SK-N-SH (cell line): ENCODE measurements around the gene DNAJC15. TPM values are rescaled to one million over a fixed set of nuclear protein-coding genes. Genes with fewer than 3 reads are reported as not detected.
A peak's percentile ranks its signal among the peaks of the same experiment; 100 is the strongest.

ENCODE experiments used
- CTCF ChIA-PET: fragments of 300-600, 350-600 bp; formaldehyde crosslinking; extraction: SDS; loops from one replicate; lab custom pipeline; 2021; lab: Yijun Ruan, JAX
- POLR2A ChIA-PET: fragments of 350-600 bp; sonication (Branson Sonifier 250); formaldehyde crosslinking; extraction: SDS; loops from one replicate; lab custom pipeline; 2020; ENCODE audit warnings: antibody characterized with exemption, inconsistent platforms; lab: Yijun Ruan, JAX
- DNase-seq: peaks from one replicate; pipeline ENCODE4 v3.0.0; 2012
- H2AFZ ChIP-seq: fragments of 200-600 bp; sonication (generic); 2 replicates; pipeline ENCODE4 v1.8.1; 2016; ENCODE audit warnings: antibody characterized with exemption, mild to moderate bottlenecking, low read depth
- H3F3A ChIP-seq: fragments of 200-600 bp; sonication (generic); replicated peaks from 2 replicates; pipeline ENCODE3; 2016; ENCODE audit warnings: antibody characterized with exemption, mild to moderate bottlenecking; ENCODE audit not compliant: insufficient read depth
- H3K27ac ChIP-seq, 2 experiments: fragments of 200-500 bp in 1 of 2; fragments of 200-600 bp in 1 of 2; sonication (Bioruptor generic) in 1 of 2; sonication (generic), shearing (Covaris generic) in 1 of 2; 2 replicates each; pipeline versions ENCODE4 v1.5.1 to v1.6.1; 2014 to 2016; ENCODE audit warnings: low read depth in 2 of 2, inconsistent platforms in 1 of 2, low read length in 1 of 2, mild to moderate bottlenecking in 1 of 2, mixed read lengths in 1 of 2
- H3K27me3 ChIP-seq: fragments of 200-600 bp; sonication (generic), shearing (Covaris generic); 2 replicates; pipeline ENCODE4 v1.6.1; 2016; ENCODE audit warnings: mixed run types; ENCODE audit not compliant: insufficient read depth
- H3K36me3 ChIP-seq, 2 experiments: fragments of 200-500 bp in 1 of 2; fragments of 200-600 bp in 1 of 2; sonication (Bioruptor generic) in 1 of 2; sonication (generic) in 1 of 2; replicated peaks in 1 of 2; 2 replicates each; pipeline versions ENCODE3 to v1.5.1; 2014 to 2016; ENCODE audit warnings: low read length in 1 of 2, mild to moderate bottlenecking in 1 of 2; ENCODE audit not compliant: insufficient read depth in 2 of 2, control insufficient read depth in 1 of 2
- H3K4me1 ChIP-seq, 2 experiments: fragments of 200-500 bp in 1 of 2; fragments of 200-600 bp in 1 of 2; sonication (Bioruptor generic) in 1 of 2; sonication (generic), shearing (Covaris generic) in 1 of 2; 2 replicates each; pipeline versions ENCODE4 v1.5.1 to v1.6.1; 2014 to 2016; ENCODE audit warnings: low read depth in 1 of 2, low read length in 1 of 2, mixed run types in 1 of 2; ENCODE audit not compliant: insufficient read depth in 2 of 2, control insufficient read depth in 1 of 2
- H3K4me2 ChIP-seq: fragments of 200-600 bp; sonication (generic), shearing (Covaris generic); 2 replicates; pipeline ENCODE4 v1.6.1; 2017; ENCODE audit warnings: mixed run types
- H3K4me3 ChIP-seq, 2 experiments: fragments of 200-500 bp in 1 of 2; fragments of 200-600 bp in 1 of 2; sonication (Bioruptor generic) in 1 of 2; sonication (generic), shearing (Covaris generic) in 1 of 2; 2 replicates each; pipeline versions ENCODE4 v1.5.1 to v1.8.1; 2014 to 2016; ENCODE audit warnings: low read depth in 2 of 2, inconsistent platforms in 1 of 2, low read length in 1 of 2, mild to moderate bottlenecking in 1 of 2, mixed read lengths in 1 of 2, moderate library complexity in 1 of 2
- H3K79me2 ChIP-seq: fragments of 200-600 bp; sonication (generic); 2 replicates; pipeline ENCODE4 v1.8.1; 2017; ENCODE audit warnings: mild to moderate bottlenecking; ENCODE audit not compliant: insufficient read depth
- H3K9ac ChIP-seq: fragments of 200-600 bp; sonication (generic); 2 replicates; pipeline ENCODE4 v1.6.1; 2017; ENCODE audit warnings: mixed run types
- H3K9me2 ChIP-seq: fragments of 200-600 bp; sonication (generic); 2 replicates; pipeline ENCODE4 v1.6.1; 2017; ENCODE audit warnings: mixed run types
- H3K9me3 ChIP-seq: fragments of 200-600 bp; sonication (generic); 2 replicates; pipeline ENCODE4 v1.6.1; 2017; ENCODE audit warnings: mixed run types, mild to moderate bottlenecking, moderate library complexity
- H4K20me1 ChIP-seq: fragments of 200-600 bp; sonication (generic); 2 replicates; pipeline ENCODE4 v1.6.1; 2017; ENCODE audit warnings: mild to moderate bottlenecking, mixed run types; ENCODE audit not compliant: insufficient read depth
- CHD2 ChIP-seq: fragments of 150-350 bp; IDR thresholded peaks from 2 replicates; pipeline ENCODE4 v1.6.1; 2018; ENCODE audit warnings: low read length; ENCODE audit not compliant: partially characterized antibody
- FOSL2 ChIP-seq: IDR thresholded peaks from 2 replicates; pipeline ENCODE4 v1.4.0; 2012; ENCODE audit warnings: low read depth, mild to moderate bottlenecking, moderate library complexity, borderline replicate concordance
- JUND ChIP-seq: IDR thresholded peaks from 2 replicates; pipeline ENCODE4 v1.4.0; 2012
- NFIC ChIP-seq: IDR thresholded peaks from 2 replicates; pipeline ENCODE4 v1.4.0; 2012; ENCODE audit warnings: borderline replicate concordance
- NRF1 ChIP-seq: IDR thresholded peaks from 2 replicates; pipeline ENCODE4 v1.6.1; 2012; ENCODE audit warnings: low read depth, mild to moderate bottlenecking, low read length
- PBX3 ChIP-seq: IDR thresholded peaks from 2 replicates; pipeline ENCODE4; 2012
- SIN3A ChIP-seq: IDR thresholded peaks from 2 replicates; pipeline ENCODE4 v1.6.1; 2012; ENCODE audit warnings: low read depth, mild to moderate bottlenecking, low read length, moderate library complexity, borderline replicate concordance
- USF2 ChIP-seq: fragments of 150-350 bp; IDR thresholded peaks from 2 replicates; pipeline ENCODE4 v1.6.1; 2017; ENCODE audit warnings: antibody characterized with exemption, low read length, low read depth, borderline replicate concordance
- WGBS: methylation state at CpG from one replicate; pipeline ENCODE4 v1.1.6; 2017; ENCODE audit warnings: low lambda C conversion rate; 5-methylcytosine and 5-hydroxymethylcytosine counted together
- polyA plus RNA-seq, 3 experiments: library from polyadenylated mRNA; depleted of rRNA; stranded (reverse); fragments of >200 nt; gene quantifications; 2 replicates each; pipeline ENCODE4 v1.2.3, GENCODE V29; 2012

Gene DNAJC15
- polyA plus RNA-seq, 1 of the 3 experiments (the other 2 are of a cell fraction): 18.4 TPM

- TF ChIP-seq SIN3A: no peak
- peak; percentile 84; the same call in 1 of the 2 replicates for TF ChIP-seq FOSL2
- no peak for TF ChIP-seq USF2
- TF ChIP-seq, all 33 proteins: peak for 7
These were observed 26.8 kb upstream of the DNAJC15 start (continued) for GRCh38 chr13:42996584-42996983.

GRCh38 chr13:42997381-42997780 lies 26.0 kb upstream of the DNAJC15 start:
- H4K20me1 ChIP-seq: no peaks in the 10 kb centered on the region
- H3K27me3 ChIP-seq: no peaks in the 10 kb centered on the region
- H3K9ac ChIP-seq: peak overlapping the region; percentile 2; the same call in 1 of the 2 replicates
- TF ChIP-seq PBX3: 0 out of 2 replicates have a peak, but pooled peaks have one; percentile 20
- TF ChIP-seq SIN3A: no peak
- no peak overlapping the region for H3K4me3 ChIP-seq
- no peaks in the 10 kb centered on the region for H3K9me3 ChIP-seq
- ChIA-PET POLR2A (no interaction called here), CTCF (interaction anchor here (0.6 to 1.6 kb wide), 2 partner anchors 26 to 27 kb away, joined by 3 to 4 read pairs; no protein-coding TSS in a partner anchor)
- H3K36me3 ChIP-seq: no peaks in the 10 kb centered on the region
- peaks cover 0 to 7% of the 10 kb centered on the region in 2 experiments; a peak in 2 of 4 replicates for H3K4me1 ChIP-seq
- H3K27ac ChIP-seq: peak overlapping the region in 1 of 2 experiments; percentile 39; a peak in 1 of 4 replicates
- H3K79me2 ChIP-seq: no peaks in the 10 kb centered on the region
- peak overlapping the region; percentile 39; the same call in 1 of the 2 replicates for H2AFZ ChIP-seq
- DNase-seq: no peak
- 0 out of 2 replicates have a peak overlapping the region, but pooled peaks have one; percentile 4 for H3K4me2 ChIP-seq
- 87% methylated on average over 2 of the region's 2 CpGs for WGBS
- H3F3A ChIP-seq: peaks cover 7% of the 10 kb centered on the region
- no peaks in the 10 kb centered on the region for H3K9me2 ChIP-seq

- WGBS: 79% methylated on average over 2 of the region's 2 CpGs
- ChIA-PET POLR2A (no interaction called here), CTCF (interaction anchor here (2.2 kb wide), 1 partner anchor 30 kb away, joined by 9 read pairs; no protein-coding TSS in a partner anchor)
- no peaks in the 10 kb centered on the region for H4K20me1 ChIP-seq
- H3K9me2 ChIP-seq: no peaks in the 10 kb centered on the region
- no peaks in the 10 kb centered on the region for H3K79me2 ChIP-seq
- H3F3A ChIP-seq: peaks cover 7% of the 10 kb centered on the region
- no peak for DNase-seq
- no peaks in the 10 kb centered on the region for H3K36me3 ChIP-seq
- H2AFZ ChIP-seq: no peak overlapping the region
- H3K9me3 ChIP-seq: no peaks in the 10 kb centered on the region
- H3K4me2 ChIP-seq: no peak overlapping the region
- no peak for TF ChIP-seq NFIC
- no peak for TF ChIP-seq CHD2
- TF ChIP-seq NRF1: no peak
- no peak for TF ChIP-seq JUND
- no peak for TF ChIP-seq PBX3
- no peaks in the 10 kb centered on the region for H3K27me3 ChIP-seq
- no peak overlapping the region for H3K9ac ChIP-seq
- peaks cover 0 to 7% of the 10 kb centered on the region in 2 experiments; a peak in 2 of 4 replicates for H3K4me1 ChIP-seq
- no peak overlapping the region for H3K27ac ChIP-seq
- no peak overlapping the region for H3K4me3 ChIP-seq
These were observed 23.9 kb upstream of the DNAJC15 start for GRCh38 chr13:42999491-42999890.
